GM19025 (cell line): ENCODE data around the gene ADAP2.
A peak's percentile ranks its signal among the peaks of the same experiment; 100 is the strongest.
"Not testable (repeated sequence)": the region's sequence is repeated elsewhere in the genome, so short reads cannot be mapped to it uniquely, and the experiment has no call there.

Experiments used
- ATAC-seq: cut with Tn5 transposase; IDR thresholded peaks from one replicate; pipeline ENCODE4 v1.9.1; 2021; ENCODE audit warnings: mild to moderate bottlenecking, low read depth, moderate library complexity; ENCODE audit not compliant: unreplicated experiment

ADAP2 gene, protein sequence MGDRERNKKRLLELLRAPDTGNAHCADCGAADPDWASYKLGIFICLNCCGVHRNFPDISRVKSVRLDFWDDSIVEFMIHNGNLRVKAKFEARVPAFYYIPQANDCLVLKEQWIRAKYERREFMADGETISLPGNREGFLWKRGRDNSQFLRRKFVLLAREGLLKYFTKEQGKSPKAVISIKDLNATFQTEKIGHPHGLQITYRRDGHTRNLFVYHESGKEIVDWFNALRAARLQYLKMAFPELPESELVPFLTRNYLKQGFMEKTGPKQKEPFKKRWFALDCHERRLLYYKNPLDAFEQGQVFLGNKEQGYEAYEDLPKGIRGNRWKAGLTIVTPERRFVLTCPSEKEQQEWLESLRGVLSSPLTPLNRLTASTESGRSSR

DNA sequence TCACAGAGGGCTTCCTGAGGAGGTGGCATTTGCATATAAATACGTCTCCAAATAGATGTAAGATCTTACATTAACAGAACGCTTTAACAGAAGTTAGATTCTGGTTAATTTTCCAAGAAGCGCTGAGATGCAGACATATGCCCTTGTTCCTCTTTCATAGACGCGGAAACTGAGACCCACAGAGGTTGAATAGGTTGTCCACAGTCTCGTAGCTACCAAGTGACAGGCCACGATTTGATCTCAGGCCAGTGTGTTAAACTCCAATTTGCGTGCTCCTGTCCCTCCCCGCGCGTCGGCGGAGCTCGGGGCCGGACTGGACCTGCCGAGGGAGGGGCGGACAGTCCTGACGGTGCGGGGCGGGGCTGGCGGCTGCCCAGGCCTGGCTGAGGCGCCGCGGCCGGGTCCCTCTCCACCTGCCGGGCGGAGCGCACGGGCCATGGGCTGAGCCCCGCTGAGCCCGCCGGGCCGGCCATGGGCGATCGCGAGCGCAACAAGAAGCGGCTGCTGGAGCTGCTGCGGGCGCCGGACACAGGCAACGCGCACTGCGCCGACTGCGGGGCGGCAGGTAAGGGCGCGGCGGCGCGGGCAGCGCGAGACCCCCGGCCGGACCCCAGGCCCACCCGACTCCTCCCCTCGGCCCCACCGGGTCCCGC is at the start of gene ADAP2:
ADAP2 (plus strand) TSS at position 402 of the 653 bp plus-strand sequence; CDS start at position 472, 70 bp downstream.
- no peak for ATAC-seq

DNA sequence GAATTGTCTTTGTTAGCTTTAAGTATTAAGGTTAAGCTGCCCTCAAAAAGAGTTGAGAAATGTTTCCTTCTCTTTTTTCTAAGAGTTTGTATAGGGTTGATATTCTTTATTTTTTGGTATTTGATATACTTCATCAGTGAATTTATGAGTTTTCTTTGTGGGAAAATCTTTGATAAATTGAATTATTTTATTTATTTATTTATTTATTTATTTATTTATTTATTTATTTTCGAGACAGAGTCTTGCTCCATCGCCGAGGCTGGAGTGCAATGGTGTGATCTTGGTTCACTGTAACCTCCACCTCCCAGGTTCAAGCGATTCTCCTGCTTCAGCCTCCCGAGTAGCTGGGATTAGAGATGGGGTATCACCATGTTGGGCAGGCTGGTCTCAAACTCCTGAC is 35.6 kb upstream of the ADAP2 start:
- ATAC-seq, result no peak

DNA sequence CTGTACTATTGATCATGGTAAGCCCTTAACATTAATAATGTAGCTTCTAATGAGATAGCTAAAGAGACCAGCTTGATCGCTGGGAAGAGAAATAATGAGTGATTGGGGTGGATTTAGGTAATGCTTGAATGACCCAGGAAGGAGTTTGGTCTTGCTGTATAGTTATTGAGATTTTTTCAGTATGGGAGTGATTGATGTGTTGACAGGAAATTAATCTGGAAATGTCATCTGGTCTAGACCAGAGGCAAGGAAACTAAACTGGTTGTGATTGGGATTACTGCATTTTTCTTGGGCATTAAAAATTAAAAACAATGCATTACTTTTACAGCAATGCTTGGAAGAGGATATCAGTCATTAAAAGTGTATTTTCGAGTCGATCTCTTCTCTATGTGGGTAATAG is 27.5 kb upstream of the ADAP2 start:
- no peak for ATAC-seq

DNA sequence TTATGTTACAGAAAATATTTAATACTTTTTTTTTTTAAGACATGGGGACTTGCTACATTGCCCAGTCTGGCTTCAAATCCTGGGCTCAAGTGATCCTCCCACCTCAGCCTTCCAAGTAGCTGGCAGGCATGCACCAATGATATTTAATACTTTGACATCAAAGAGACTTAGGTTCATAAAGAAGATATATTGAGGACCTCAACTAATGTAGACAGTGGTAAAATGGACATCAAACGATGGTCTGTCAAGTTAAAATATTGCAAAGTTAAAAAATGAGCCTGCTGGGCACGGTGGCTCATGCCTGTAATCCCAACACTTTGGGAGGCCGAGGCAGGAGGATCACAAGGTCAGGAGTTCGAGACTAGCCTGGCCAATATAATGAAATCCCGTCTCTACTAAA is 24.4 kb upstream of the ADAP2 start:
- ATAC-seq, result no peak

DNA sequence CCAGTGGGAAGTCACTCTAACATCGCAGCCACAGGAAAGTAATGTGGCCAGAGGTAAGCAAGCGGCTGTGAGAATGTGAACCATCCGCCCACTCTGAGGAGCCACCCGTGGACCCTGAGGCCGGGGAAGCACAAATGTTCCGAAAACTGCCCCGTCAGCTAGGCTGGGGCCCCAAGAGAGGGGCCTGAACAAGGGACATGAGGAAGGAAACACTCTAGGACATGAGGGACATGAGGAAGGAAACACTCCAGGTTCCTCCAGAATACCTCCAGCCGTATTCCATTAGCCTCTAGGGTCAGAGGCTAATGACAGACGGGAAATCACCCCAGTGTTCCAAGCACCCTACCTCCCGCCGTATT is 16.0 kb upstream of the ADAP2 start:
- peak; percentile 27 for ATAC-seq

DNA sequence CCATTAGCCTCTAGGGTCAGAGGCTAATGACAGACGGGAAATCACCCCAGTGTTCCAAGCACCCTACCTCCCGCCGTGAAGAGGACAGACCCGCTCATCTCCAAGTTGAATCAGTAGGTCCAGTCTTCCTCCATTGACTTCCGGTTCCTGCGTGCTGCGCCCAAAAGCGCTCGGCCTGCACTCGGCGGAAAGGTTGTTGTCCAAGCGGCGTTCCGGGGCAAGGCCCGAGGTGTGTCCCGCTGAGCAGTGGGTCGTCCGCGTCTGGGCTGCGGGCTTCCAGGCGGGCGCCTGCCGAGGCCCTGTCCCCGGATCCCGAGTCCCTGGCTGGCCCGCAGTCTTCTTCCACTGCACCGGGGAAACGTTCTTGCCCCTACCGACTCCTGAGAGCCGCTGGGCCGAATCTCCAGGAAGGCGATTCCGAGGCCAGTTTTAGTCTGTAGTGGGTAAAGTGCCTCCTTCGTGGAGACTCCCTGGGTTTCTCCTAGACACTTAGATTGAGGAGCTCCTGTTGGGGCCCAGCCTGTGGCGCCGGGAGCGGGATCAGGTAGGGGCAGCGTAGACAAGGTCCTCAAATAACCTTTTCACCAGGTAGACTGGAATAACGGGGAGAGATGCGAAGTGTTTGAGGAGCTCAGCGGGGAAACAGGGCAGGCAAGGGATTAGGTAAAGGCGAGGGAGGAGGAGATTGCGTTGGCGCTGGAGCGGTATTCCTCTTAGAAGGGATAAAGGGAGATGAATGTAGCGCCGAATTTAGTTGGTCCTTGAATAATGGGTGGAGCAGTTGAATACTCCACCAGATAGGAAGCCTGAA is 15.4 kb upstream of the ADAP2 start, which contains the start of gene TEFM:
TEFM (minus strand) TSS at position 138 of the 811 bp plus-strand sequence; CDS start at position 98, 40 bp downstream.
- ATAC-seq, result peak; percentile 82

DNA sequence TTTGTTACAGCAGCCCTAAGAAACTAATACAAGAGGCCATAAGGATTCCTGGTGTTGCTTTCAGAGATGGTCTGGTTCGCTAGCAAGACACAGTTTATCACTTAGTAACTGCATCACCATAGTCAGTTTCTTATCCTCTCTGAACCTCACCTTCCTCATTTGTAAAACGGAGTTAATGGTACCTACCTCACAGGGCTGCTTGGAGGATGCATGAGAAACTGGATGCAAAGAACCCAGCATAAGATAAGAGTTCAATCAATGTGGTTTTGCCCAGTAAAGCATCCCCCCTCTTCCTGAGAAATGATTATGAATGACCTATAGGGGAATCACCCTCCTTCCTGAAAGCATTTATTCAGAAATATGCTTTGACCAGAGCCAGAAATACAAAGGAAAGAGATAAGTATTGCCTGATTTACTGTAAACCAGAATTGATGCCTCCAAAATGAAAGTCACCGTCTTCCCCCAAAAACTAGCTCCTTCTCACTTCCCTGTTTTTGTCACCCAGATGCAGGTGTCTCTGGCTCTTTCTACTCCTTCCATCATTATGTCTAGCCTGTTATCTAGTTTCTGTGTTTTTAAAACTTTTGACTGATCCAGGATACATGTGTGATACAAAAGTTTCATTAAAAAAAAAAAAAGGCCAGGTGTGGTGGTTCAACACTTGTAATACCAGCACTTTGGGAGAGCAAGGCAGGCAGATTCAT is 12.9 kb upstream of the ADAP2 start:
- ATAC-seq, result no peak

DNA sequence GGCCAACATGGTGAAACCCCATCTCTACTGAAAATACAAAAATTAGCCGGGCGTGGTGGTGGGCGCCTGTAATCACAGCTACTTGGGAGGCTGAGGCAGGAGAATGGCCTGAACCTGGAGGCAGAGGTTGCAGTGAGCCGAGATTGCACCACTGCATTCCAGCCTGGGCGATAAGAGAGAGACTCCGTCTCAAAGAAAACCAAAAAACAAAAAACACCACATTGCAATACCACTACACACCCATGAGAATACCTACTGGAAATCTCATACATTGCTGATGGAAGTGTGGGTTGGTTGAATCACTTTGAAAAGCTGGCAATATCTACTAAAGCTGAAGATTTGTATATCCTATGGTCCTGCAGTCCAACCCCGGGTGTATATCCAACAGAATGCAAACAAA is 11.6 kb upstream of the ADAP2 start:
- ATAC-seq, result not testable (repeated sequence)

DNA sequence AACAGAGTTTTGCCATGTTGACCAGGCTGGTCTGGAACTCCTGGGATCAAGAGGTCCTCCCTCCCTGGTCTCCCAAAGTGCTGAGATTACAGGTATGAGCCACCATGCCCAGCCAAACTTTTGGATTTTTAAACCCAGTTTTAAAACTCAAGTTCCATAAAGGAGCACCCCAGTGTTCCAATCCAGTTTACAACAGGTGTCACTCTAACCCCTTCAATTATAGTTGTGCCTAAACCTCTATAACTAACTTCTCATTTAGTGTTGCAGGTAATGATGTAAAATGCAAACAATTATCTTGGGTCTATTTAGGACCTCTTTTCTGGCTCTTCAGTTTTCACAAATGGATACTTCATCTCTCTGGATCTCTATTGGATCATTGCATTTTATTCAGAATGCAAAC is 7.8 kb upstream of the ADAP2 start:
- no peak for ATAC-seq

DNA sequence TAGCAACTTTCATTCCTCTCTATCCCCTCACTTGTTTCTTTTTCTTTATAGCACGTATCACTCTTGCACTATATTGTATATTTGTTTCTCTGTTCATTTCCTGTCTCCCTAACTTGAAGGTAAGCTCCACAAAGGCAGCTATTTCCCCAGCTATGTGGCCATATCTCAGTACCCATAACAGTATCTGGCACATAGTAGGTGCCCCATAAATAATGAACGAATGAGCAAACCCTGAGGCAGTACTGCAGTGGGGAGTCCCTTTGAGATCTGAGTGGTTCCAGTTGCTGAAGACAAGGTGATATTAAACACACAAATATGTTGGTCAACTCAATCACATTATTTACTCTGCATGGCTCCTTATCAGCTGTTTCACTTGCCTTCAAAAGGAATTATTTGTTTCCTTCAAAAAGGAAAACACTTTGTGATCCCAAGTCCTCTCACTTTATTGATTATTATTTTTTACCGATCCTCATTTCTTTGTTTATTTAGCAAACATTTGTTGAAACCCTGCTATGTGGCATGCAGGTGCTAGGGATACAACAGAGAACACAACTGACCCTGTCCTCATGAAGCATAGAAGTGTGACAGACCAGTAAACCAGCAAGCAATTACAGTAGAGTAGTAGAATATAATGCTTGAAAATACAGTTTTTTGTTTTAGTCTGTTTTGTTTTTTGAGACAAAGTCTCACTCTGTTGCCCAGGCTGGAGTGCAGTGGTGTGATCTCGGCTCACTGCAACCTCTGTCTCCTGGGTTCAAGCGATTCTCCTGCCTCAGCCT is 5.7 kb upstream of the ADAP2 start:
- ATAC-seq, result no peak

DNA sequence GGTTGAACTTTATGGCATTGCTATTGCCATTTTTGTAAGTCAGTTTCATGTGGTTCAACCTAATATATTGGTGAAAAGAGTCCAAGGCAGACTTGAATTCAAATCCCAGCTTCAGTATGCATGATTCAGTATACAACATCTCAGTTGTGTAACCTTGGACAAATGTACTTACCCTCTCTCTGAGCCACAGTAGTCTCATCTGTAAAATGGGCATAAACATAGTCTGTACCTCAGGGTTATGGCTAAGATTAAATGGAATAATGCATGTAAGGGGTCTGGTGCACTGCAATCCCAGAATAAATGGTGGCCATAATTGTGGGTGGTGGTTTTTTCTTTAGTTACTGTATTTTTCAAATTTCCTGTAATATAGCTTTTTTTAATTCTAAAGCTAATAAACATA is 4.7 kb upstream of the ADAP2 start:
- no peak for ATAC-seq

DNA sequence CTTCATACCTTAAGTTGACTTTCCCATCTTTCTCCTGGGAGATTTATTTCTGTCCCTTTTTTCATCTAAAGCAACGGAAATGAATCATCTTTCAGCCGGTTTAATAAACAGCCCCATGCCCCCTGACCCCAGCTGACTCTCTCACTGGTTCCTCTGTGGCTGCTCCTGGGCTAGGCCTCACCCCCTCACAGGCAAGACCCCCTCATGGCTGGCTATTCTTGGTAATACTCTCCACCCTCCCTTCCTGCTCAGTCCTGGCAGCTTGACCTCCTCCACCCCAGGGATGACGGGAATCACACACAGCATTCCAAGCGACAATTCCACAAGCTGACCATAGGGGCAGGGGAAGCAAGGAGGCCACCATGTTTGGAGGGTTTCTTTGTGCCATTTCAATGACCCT is 1.5 kb upstream of the ADAP2 start:
- ATAC-seq, result no peak

DNA sequence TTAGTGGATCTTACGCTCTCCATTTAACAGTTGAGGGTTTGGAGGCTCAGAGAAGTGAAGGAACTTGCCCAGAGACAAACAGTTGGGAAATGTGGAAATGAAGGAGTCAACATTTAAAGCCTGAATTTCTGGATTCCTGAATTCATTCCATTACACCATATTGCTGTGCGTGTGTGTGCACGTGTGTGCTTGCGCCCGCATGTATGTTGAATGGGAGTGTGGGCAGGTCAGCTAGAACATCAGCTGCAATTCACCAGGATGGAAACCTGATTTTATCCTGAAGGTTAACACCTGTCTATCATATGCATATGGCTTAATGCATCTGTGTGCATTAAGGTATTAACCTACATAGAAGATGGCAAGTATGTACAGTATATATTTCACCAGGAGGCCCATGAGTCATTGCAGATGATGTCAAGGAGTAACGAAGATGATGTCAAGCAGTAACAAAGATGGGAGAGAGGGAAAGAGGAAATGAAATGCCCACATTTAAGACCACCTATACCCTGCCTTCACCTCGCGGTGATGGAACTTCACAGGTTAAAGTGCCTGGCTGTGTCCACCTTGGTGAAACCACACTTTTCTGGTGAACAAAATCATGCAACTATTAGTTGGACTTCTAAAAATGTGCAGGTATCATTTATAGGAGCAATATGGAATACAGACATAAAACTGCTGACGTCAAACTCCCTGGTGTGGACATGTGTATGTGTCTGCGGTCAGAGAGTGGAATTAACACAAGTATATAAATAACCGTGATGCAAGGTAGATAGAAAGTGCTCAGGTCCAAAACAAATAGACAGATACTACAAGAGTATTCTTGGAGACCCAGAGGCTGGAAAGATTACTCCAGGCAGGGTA is 832 bp upstream of the ADAP2 start:
- no peak for ATAC-seq

DNA sequence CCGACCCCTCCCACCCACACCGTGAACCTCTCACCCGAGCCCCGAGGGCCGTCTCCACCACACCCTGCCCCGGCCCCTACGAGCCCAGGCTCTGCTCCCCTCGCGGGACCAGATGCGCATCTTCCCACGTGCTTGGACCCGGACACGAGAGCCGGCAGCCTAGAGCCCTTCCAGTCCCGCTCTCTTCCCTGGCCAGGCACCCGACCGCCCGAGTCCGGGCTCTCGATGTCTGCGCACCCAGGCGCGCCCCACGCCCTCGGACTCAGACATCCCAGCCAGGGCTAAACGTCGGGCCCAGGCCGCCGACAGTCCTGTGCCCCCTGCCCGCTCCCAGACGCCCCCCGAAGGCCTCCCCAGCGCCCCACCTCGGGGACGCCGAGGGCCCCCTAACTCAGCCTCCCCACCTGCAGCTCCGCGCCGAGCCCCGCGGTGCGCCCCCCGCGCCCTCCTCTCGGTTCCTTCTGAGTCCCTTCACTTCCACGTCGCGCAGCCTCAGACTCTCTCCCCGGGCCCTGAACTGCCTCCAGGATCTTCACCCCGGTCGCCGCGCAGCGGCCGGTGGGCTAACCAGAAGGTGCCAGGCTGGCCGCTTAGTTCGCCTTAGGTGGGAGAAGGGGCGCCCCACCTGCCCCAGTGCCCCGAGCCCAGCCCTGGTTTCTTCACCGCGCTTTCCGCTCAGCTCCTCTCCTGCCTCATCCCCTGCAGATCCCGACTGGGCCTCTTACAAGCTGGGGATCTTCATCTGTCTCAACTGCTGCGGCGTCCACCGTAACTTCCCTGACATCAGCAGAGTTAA is 688 bp downstream of the ADAP2 start:
- ATAC-seq, result no peak

DNA sequence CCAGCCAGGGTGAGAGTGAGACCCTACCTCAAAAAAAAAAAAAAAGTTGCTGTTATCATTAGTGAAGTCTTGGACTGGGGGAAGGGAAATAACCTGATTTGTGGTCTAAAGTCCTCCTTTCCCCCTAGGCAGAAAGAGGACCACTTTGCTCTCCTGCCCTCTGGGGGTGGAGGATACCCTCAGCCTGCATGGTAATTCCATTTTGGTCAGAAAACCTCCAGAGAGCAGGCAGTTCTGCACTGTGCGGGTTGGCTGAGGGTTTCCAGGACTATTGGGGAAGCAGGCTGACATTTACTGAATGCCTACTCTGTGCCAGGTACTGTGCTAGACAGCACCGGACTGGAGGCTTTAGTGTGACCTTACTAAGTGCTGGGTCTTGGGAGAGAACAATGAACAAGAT is 2.6 kb downstream of the ADAP2 start:
- no peak for ATAC-seq

DNA sequence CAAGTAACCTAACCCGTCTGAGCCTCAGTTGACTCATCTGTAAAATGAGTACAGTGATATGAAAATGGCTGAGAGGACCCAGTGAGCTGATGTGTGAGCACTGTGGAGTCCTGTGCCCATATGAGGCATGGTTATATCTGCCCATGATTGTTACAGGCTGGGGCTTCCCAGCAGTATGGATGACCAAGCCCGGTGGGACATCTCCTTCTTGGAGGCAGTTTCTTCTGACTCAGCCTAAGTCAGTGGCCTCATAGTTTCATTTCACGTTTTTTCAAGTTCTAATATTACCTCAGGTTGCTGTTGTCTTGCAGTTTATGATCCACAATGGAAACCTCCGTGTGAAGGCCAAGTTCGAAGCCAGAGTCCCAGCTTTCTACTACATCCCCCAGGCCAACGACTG is 4.8 kb downstream of the ADAP2 start:
- ATAC-seq, result no peak

DNA sequence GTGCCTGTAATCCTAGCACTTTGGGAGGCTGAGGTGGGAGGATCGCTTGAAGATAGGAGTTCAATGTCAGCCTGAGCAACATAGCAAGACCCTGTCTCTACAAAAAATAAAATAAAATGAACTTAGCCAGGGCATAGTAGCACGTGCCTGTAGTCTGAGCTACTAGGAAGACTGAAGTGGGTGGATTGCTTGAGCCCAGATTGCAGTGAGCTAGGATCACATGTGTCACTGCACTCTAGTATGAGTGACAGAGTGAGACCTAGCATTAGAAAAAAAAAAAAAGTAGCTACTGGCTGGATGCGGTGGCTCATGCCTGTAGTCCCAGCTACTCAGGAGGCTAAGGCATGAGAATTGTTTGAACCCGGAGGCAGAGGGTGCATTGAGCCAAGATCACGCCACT is 6.0 kb downstream of the ADAP2 start:
- ATAC-seq, result no peak

DNA sequence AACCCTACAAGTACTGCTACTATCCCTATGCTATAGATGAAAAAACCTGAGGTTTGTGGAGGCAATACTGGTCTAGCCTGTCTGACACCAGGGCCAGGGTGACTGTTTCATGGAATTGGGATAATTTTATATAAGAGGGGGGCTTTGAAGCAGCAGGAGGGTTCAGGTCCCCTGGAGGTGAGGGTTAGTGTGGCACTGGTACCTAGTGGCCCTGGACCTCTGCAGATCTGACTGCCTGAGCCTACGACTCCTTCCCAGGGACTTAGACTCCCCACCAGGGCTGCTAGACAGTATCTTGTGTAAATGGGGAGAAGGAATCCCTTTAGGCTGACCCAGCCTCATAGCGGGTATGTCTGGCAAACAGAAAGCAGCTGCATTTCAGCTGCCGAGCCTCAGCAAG is 6.8 kb downstream of the ADAP2 start:
- ATAC-seq, result no peak
